Daoy (cell line): ENCODE measurements around the gene TMEM87A. TPM values are rescaled to one million over a fixed set of nuclear protein-coding genes. Genes with fewer than 3 reads are reported as not detected.
"Not testable (repeated sequence)": the region's sequence is repeated elsewhere in the genome, so short reads cannot be mapped to it uniquely, and the experiment has no call there.

ENCODE experiments used
- DNase-seq: peaks from one replicate; pipeline ENCODE4 v3.0.0-alpha.2; 2015; ENCODE audit warnings: low read depth
- total RNA-seq: library from RNA; depleted of rRNA; stranded (reverse); fragments of >200 nt; shearing (Covaris generic); gene quantifications from 2 replicates; pipeline ENCODE4 v1.2.3, GENCODE V29; 2014

The TMEM87A gene
- total RNA-seq, 1 experiment from 2014 or later: 68.6 TPM

GRCh38 chr15:42273900-42274701 lies 868 bp upstream of the TMEM87A start:
- DNase-seq: peak; percentile 59

GRCh38 chr15:42270996-42271395 lies 2.2 kb downstream of the TMEM87A start:
- DNase-seq: no peak

GRCh38 chr15:42270551-42270950 lies 2.7 kb downstream of the TMEM87A start:
- no peak for DNase-seq

- DNase-seq: no peak
Observed at GRCh38 chr15:42267286-42267685, 5.9 kb downstream of the TMEM87A start.

GRCh38 chr15:42264795-42265194 lies 8.4 kb downstream of the TMEM87A start:
- DNase-seq: no peak

- no peak for DNase-seq
Observed at GRCh38 chr15:42253300-42253699, 19.9 kb downstream of the TMEM87A start.

- no peak for DNase-seq
Observed at GRCh38 chr15:42240823-42241222, 32.4 kb downstream of the TMEM87A start.

- DNase-seq: no peak
Observed at GRCh38 chr15:42239528-42240182, 33.6 kb downstream of the TMEM87A start.

- DNase-seq: no peak
Observed at GRCh38 chr15:42233107-42233506, 40.1 kb downstream of the TMEM87A start.

GRCh38 chr15:42232606-42233005 lies 40.6 kb downstream of the TMEM87A start:
- DNase-seq: no peak

- DNase-seq: no peak
Observed at GRCh38 chr15:42231088-42231487, 42.1 kb downstream of the TMEM87A start.

- DNase-seq: not testable (repeated sequence)
Observed at GRCh38 chr15:42228981-42229380, 44.3 kb downstream of the TMEM87A start.

- DNase-seq: no peak
Observed at GRCh38 chr15:42228036-42228435, 45.2 kb downstream of the TMEM87A start.

- no peak for DNase-seq
Observed at GRCh38 chr15:42226648-42227047, 46.6 kb downstream of the TMEM87A start.

- no peak for DNase-seq
Observed at GRCh38 chr15:42220216-42220615, 53.0 kb downstream of the TMEM87A start.

- no peak for DNase-seq
Observed at GRCh38 chr15:42218953-42219592, 54.2 kb downstream of the TMEM87A start.

- no peak for DNase-seq
Observed at GRCh38 chr15:42217568-42217967, 55.7 kb downstream of the TMEM87A start.

GRCh38 chr15:42215913-42216829 lies 57.1 kb downstream of the TMEM87A start:
- no peak for DNase-seq

- DNase-seq: no peak
Observed at GRCh38 chr15:42214600-42214999, 58.6 kb downstream of the TMEM87A start.

GRCh38 chr15:42213511-42213910 lies 59.7 kb downstream of the TMEM87A start:
- DNase-seq: no peak

GRCh38 chr15:42210696-42211095 lies 62.5 kb downstream of the TMEM87A start:
- DNase-seq: no peak
